Heart left ventricle (tissue), 16 donors: ENCODE measurements around the gene COBL. TPM values are rescaled to one million over a fixed set of nuclear protein-coding genes. Genes with fewer than 3 reads are reported as not detected.

Experiments used
- ATAC-seq, 4 donors: fragments of 200-7000 bp; cut with Tn5 transposase; one replicate each; pipeline ENCODE4 v1.9.1; 2020 to 2022; ENCODE audit warnings: moderate library complexity in 4 of 4, mild to moderate bottlenecking in 3 of 4, moderate number of reproducible peaks in 1 of 4
- DNase-seq, 5 donors: peaks; one replicate each; pipeline ENCODE4 v3.0.0-alpha.2; 2020
- H3K27ac ChIP-seq, 12 donors: fragments of 200-600 bp; sonication (generic) in 4 of 12; one replicate each; pipeline versions ENCODE4 v1.5.0 to v1.8.0; 2016 to 2022; ENCODE audit warnings: mild to moderate bottlenecking in 2 of 12
- H3K27me3 ChIP-seq, 9 donors: fragments of 200-600 bp; sonication (generic) in 2 of 9; one replicate each; pipeline versions ENCODE4 v1.5.1 to v1.8.0; 2016 to 2022; ENCODE audit warnings: mild to moderate bottlenecking in 3 of 9
- H3K36me3 ChIP-seq, 9 donors: fragments of 200-600 bp; sonication (generic) in 2 of 9; one replicate each; pipeline versions ENCODE4 v1.5.0 to v1.8.0; 2018 to 2022; ENCODE audit warnings: mild to moderate bottlenecking in 2 of 9
- H3K4me1 ChIP-seq, 12 donors: fragments of 200-600 bp; sonication (generic) in 4 of 12; one replicate each; pipeline versions ENCODE4 v1.5.0 to v1.8.0; 2016 to 2022; ENCODE audit warnings: mild to moderate bottlenecking in 3 of 12
- H3K4me3 ChIP-seq, 12 donors: fragments of 200-600 bp; sonication (generic) in 4 of 12; one replicate each; pipeline versions ENCODE4 v1.5.0 to v1.8.0; 2017 to 2022; ENCODE audit warnings: mild to moderate bottlenecking in 9 of 12, moderate library complexity in 4 of 12
- H3K9me3 ChIP-seq, 12 donors: fragments of 200-600 bp; sonication (generic) in 4 of 12; one replicate each; pipeline versions ENCODE4 v1.5.0 to v1.8.0; 2016 to 2022; ENCODE audit warnings: mild to moderate bottlenecking in 1 of 12
- CTCF ChIP-seq, 12 donors: fragments of 200-600 bp; sonication (generic) in 4 of 12; IDR thresholded peaks; one replicate each; pipeline versions ENCODE4 v1.5.0 to v1.8.0; 2018 to 2022; ENCODE audit warnings: antibody characterized with exemption in 12 of 12, mild to moderate bottlenecking in 5 of 12
- POLR2A ChIP-seq, 2 donors: fragments of 450-650 bp; IDR thresholded peaks; one replicate each; pipeline ENCODE4 v1.6.1; 2017; ENCODE audit warnings: antibody characterized with exemption in 2 of 2, mild to moderate bottlenecking in 2 of 2, moderate library complexity in 2 of 2
- WGBS, 4 donors: extraction: QIAGEN DNeasy Blood & Tissue Kit in 2 of 4; methylation state at CpG; one replicate each; pipeline versions ENCODE4 v1.1.5 to v1.1.7; 2013 to 2018; 5-methylcytosine and 5-hydroxymethylcytosine counted together
- intact Hi-C, 10 donors: fragments of 100-400 bp; cut with DNase I; formaldehyde crosslinking; loops; one replicate each; pipeline versions ENCODE4 v1.11.1 to v1.14.2; 2022
- polyA plus RNA-seq, 2 donors: library from polyadenylated mRNA; stranded (reverse); fragments of 200-250 nt; gene quantifications; one replicate each; pipeline ENCODE4 v1.2.3, GENCODE V29; 2013
- total RNA-seq, 9 donors: library from RNA; depleted of rRNA in 2 of 9; stranded (reverse); fragments of >200 nt in 2 of 9; fragmentation: NEBNext Ultra II Directional in 3 of 9; extraction: Animal tissue kit (Norgen Biotek cat#: 25700) in 3 of 9; gene quantifications; one replicate each; pipeline versions ENCODE4 v1.1.0 to v1.2.4, GENCODE V29; 2016 to 2023
- donor health status: ischemic (EF 13 %, LVEDD 7.1; RV severe dilation, severe dysfunction).
- donor health status: healthy with polysubstance abuse.
- donor health status: DM: no; HTN: yes; CAD: no.
- donor health status: DM: no; HTN: no; CAD: no.
- donor health status: ischemic (EF 25% LVEDD 6.9; RV normal size, moderate dysfunction).
- donor health status: ischemic (EF 25% LVEDD 5.7; RV mildly dilated, moderate dysfunction).
- donor health status: healthy.
- donor health status: DM: yes; HTN: yes; CAD: no.
- donor health status: ischemic (EF 35%, LVEDD 5.7; RV mildly dilated, moderate dysfunction).
- donor health status: nonischemic (EF 11% LVEDD 7.7; RV severe dilation, severe dysfunction).
- donor health status: DM: yes; HTN: yes; CAD: no.
- donor health status: PGD.
- donor health status: ischemic (EF 29% LVEDD 5.4; RV normal size, mild dysfunction).
- donor health status: nonischemic (EF 23%, LVEDD 6.1; RV moderate dilation, normal function).

The COBL gene
- total and polyA plus RNA-seq, 11 donors, result 25.9 to 123 (median 80.4) TPM

- ATAC-seq (peak in 2 of 4 donors; percentile 30 to 31), DNase-seq (no peak)
- Histone ChIP-seq H3K36me3 (no peaks in the 10 kb centered on the region), H3K9me3 (peaks cover 0 to 4% (median 0%) of the 10 kb centered on the region in 12 donors), H3K4me3 (no peak overlapping the region), H3K27ac (no peak overlapping the region), H3K27me3 (no peaks in the 10 kb centered on the region), H3K4me1 (peaks cover 8 to 32% (median 15%) of the 10 kb centered on the region in 12 donors)
- intact Hi-C loops, result loop anchor here (5.0 to 10.0 kb wide), 14 partner anchors 52 to 600 kb away; partner anchors contain the start of gene GRB10 (in 4 of the 10)
- TF ChIP-seq POLR2A (IDR thresholded peaks at IDR 0.05) (no peak), CTCF (IDR thresholded peaks at IDR 0.05) (no peak)
- 80 to 89% (median 83%) methylated on average over 3 of the region's 3 CpGs for WGBS, 4 donors
Measured at GRCh38 chr7:51064688-51065087, 251.9 kb downstream of the COBL start.

GRCh38 chr7:51062222-51062987 is 254.2 kb downstream of the COBL start:
- H3K27ac ChIP-seq, result no peak overlapping the region
- no peaks in the 10 kb centered on the region for H3K27me3 ChIP-seq
- H3K9me3 ChIP-seq, result peaks cover 0 to 4% (median 0%) of the 10 kb centered on the region in 12 donors
- H3K4me3 ChIP-seq, result no peak overlapping the region
- no peak for DNase-seq
- 82 to 88% (median 83%) methylated on average over 10 to 13 of the region's 13 CpGs for WGBS, 4 donors
- peak in 2 of 4 donors; percentile 8 to 28 for ATAC-seq
- TF ChIP-seq POLR2A (IDR thresholded peaks at IDR 0.05), result no peak
- no peak for TF ChIP-seq CTCF (IDR thresholded peaks at IDR 0.05)
- intact Hi-C loops, result loop anchor here in 9 of 10 donors (5.0 to 10.0 kb wide), 7 partner anchors 98 to 598 kb away; partner anchors contain the start of gene GRB10 (in 2 of the 9)
- no peaks in the 10 kb centered on the region for H3K36me3 ChIP-seq
- peaks cover 0 to 9% (median 1%) of the 10 kb centered on the region in 12 donors for H3K4me1 ChIP-seq

GRCh38 chr7:51060536-51060935 is 256.1 kb downstream of the COBL start:
- intact Hi-C loops, result loop anchor here in 9 of 10 donors (5.0 to 10.0 kb wide), 7 partner anchors 96 to 596 kb away; partner anchors contain the start of gene GRB10 (in 2 of the 9)
- TF ChIP-seq CTCF (IDR thresholded peaks at IDR 0.05) (peak in 3 of 12 donors; percentile 8 to 25 (median 10)), POLR2A (IDR thresholded peaks at IDR 0.05) (no peak)

GRCh38 chr7:51059504-51060142 is 257.0 kb downstream of the COBL start:
- no peak for TF ChIP-seq POLR2A (IDR thresholded peaks at IDR 0.05)
- TF ChIP-seq CTCF (IDR thresholded peaks at IDR 0.05), result no peak
- intact Hi-C loops, result loop anchor here in 9 of 10 donors (5.0 to 10.0 kb wide), 7 partner anchors 95 to 595 kb away; partner anchors contain the start of gene GRB10 (in 2 of the 9)
- ATAC-seq (no peak), DNase-seq (no peak)
- Histone ChIP-seq H3K36me3 (no peaks in the 10 kb centered on the region), H3K27me3 (no peaks in the 10 kb centered on the region), H3K27ac (no peak overlapping the region), H3K4me3 (no peak overlapping the region), H3K4me1 (peaks cover 0 to 11% (median 0%) of the 10 kb centered on the region in 12 donors), H3K9me3 (peaks cover 0 to 4% (median 0%) of the 10 kb centered on the region in 12 donors)
- 91 to 95% (median 92%) methylated on average over 9 of the region's 9 CpGs for WGBS, 4 donors

More at GRCh38 chr7:51060536-51060935, 256.1 kb downstream of the COBL start:
- H3K36me3 ChIP-seq, result no peaks in the 10 kb centered on the region
- H3K27me3 ChIP-seq, result no peaks in the 10 kb centered on the region
- no peak overlapping the region for H3K4me3 ChIP-seq
- DNase-seq (no peak), ATAC-seq (peak in 1 of 4 donors; percentile 29)
- no peak overlapping the region for H3K27ac ChIP-seq
- peaks cover 0 to 4% (median 0%) of the 10 kb centered on the region in 12 donors for H3K4me1 ChIP-seq
- H3K9me3 ChIP-seq, result peaks cover 0 to 4% (median 0%) of the 10 kb centered on the region in 12 donors
- WGBS, 4 donors, result 71 to 83% (median 75%) methylated on average over 5 of the region's 5 CpGs
